ENCODE measurements around the gene DOCK4.
A peak's percentile ranks its signal among the peaks of the same experiment; 100 is the strongest.

The DOCK4 gene

DNA sequence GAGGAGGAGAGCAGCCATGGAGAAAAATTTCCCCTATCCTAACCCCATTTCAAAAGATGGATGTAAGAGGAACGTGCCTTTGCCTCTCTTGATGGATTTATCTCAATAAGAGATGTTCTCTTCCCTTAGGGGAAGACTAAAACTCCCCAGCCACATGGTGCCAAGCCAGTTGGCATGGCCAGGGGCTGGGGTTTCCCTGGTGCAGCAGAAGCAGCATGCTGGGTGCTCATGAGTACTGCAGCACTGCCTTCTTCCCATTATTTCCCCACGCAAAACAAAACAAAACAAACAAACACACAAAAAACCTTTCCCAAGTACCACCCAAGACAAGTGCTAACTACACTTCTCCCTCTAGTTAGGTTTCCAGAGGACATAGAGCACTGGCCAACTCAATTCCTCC lies 97.2 kb downstream of the DOCK4 start:
- H3K27me3 ChIP-seq (ENCODE audit: insufficient read depth, low read depth), result no peaks in the 10 kb centered on the region
- H2AFZ ChIP-seq (ENCODE audit: low read depth), result no peak overlapping the region
- H3K27ac ChIP-seq, result no peak overlapping the region
- H3K36me3 ChIP-seq (ENCODE audit: insufficient read depth), result no peaks in the 10 kb centered on the region
- H3K9ac ChIP-seq, result no peak overlapping the region
- H4K20me1 ChIP-seq (ENCODE audit: insufficient read depth), result no peaks in the 10 kb centered on the region
- no peak overlapping the region for H3K4me2 ChIP-seq
- H3K79me2 ChIP-seq (ENCODE audit: insufficient read depth, low read depth), result no peaks in the 10 kb centered on the region
- no peak overlapping the region for H3K4me3 ChIP-seq (IDR thresholded peaks at IDR 0.05; ENCODE audit: insufficient read depth, low read depth, low read length)
- TF ChIP-seq CTCF (conservative IDR thresholded peaks at IDR 0.05; ENCODE audit: low read depth, low read length), result no peak
- peaks cover 23% of the 10 kb centered on the region for H3K4me1 ChIP-seq (ENCODE audit: low read depth, poor library complexity, severe bottlenecking)

DNA sequence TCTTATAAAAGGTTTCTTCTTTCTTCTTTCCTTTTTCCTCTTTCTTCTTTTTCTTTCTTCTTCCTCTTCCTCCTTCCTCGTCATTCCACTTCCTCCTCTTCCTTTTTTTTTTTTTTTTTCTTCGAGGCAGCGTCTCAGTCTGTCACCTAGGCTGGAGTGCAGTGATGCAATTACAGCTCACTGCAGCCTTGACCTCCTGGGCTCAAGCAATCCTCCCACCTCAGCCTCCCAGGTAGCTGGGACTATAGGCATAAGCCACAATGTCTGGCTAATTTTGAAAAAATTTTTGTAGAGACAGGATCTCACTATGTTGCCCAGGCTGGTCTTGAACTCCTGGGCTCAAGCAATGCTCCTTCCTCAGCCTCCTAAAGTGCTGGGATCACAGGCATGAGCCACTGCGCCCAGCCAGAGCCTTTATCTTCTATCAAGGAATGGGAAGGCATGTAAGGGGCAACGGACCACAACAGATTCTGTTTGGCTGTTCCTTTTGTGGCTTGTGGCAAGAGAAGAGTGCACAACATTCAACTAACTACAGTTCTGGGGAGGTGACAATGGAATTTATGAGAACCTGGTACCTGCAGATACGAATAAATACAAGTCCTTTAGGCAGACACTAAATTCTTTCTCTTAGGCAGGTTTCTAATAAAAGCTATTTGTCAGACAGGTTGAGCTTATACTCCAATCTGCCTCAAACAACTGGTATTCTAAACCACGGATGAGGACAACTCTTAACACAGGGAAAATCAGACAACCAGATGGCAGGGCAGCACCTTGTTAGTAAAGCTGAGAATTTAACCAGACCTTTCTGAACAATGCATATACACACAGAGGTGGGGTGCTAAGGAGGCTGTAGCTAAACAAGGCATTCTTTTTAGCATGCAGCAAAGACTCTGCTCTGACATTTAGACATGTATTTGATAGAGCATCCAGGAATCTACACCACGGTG lies 100.3 kb downstream of the DOCK4 start:
- Histone ChIP-seq H3K9ac (no peak overlapping the region), H3K4me3 (IDR thresholded peaks at IDR 0.05; ENCODE audit: insufficient read depth, low read depth, low read length) (no peak overlapping the region), H3K4me2 (no peak overlapping the region), H4K20me1 (ENCODE audit: insufficient read depth) (no peaks in the 10 kb centered on the region), H3K79me2 (ENCODE audit: insufficient read depth, low read depth) (no peaks in the 10 kb centered on the region), H2AFZ (ENCODE audit: low read depth) (no peak overlapping the region), H3K4me1 (ENCODE audit: low read depth, poor library complexity, severe bottlenecking) (peaks cover 18% of the 10 kb centered on the region), H3K27ac (no peak overlapping the region), H3K27me3 (ENCODE audit: insufficient read depth, low read depth) (no peaks in the 10 kb centered on the region), H3K36me3 (ENCODE audit: insufficient read depth) (no peaks in the 10 kb centered on the region)
- no peak for TF ChIP-seq CTCF (conservative IDR thresholded peaks at IDR 0.05; ENCODE audit: low read depth, low read length)

- H4K20me1 ChIP-seq (ENCODE audit: insufficient read depth), result no peaks in the 10 kb centered on the region
- no peaks in the 10 kb centered on the region for H3K79me2 ChIP-seq (ENCODE audit: insufficient read depth, low read depth)
- peak overlapping the region; percentile 3; the same call in 1 of the 2 replicates for H3K4me2 ChIP-seq
- no peak for TF ChIP-seq CTCF (conservative IDR thresholded peaks at IDR 0.05; ENCODE audit: low read depth, low read length)
- H3K27ac ChIP-seq, result no peak overlapping the region
- no peak overlapping the region for H2AFZ ChIP-seq (ENCODE audit: low read depth)
- H3K27me3 ChIP-seq (ENCODE audit: insufficient read depth, low read depth), result no peaks in the 10 kb centered on the region
- peaks cover 18% of the 10 kb centered on the region for H3K4me1 ChIP-seq (ENCODE audit: low read depth, poor library complexity, severe bottlenecking)
- no peak overlapping the region for H3K9ac ChIP-seq
- no peak overlapping the region for H3K4me3 ChIP-seq (IDR thresholded peaks at IDR 0.05; ENCODE audit: insufficient read depth, low read depth, low read length)
- no peaks in the 10 kb centered on the region for H3K36me3 ChIP-seq (ENCODE audit: insufficient read depth)
These were observed 102.1 kb downstream of the DOCK4 start for GRCh38 chr7:112104120-112104519.

- TF ChIP-seq CTCF (conservative IDR thresholded peaks at IDR 0.05; ENCODE audit: low read depth, low read length), result no peak
- Histone ChIP-seq H3K79me2 (ENCODE audit: insufficient read depth, low read depth) (no peaks in the 10 kb centered on the region), H3K27me3 (ENCODE audit: insufficient read depth, low read depth) (no peaks in the 10 kb centered on the region), H3K36me3 (ENCODE audit: insufficient read depth) (no peaks in the 10 kb centered on the region), H3K4me3 (IDR thresholded peaks at IDR 0.05; ENCODE audit: insufficient read depth, low read depth, low read length) (no peak overlapping the region), H2AFZ (ENCODE audit: low read depth) (no peak overlapping the region), H3K4me1 (ENCODE audit: low read depth, poor library complexity, severe bottlenecking) (peaks cover 18% of the 10 kb centered on the region), H3K27ac (no peak overlapping the region), H3K9ac (no peak overlapping the region), H4K20me1 (ENCODE audit: insufficient read depth) (no peaks in the 10 kb centered on the region), H3K4me2 (no peak overlapping the region)
These were observed 103.0 kb downstream of the DOCK4 start for GRCh38 chr7:112103246-112103645.

Measured in KMS-11 (cell line).